22Rv1 (cell line): ENCODE measurements around the gene CALML5.

Source experiments
- H3K27ac ChIP-seq: fragments of 450-650 bp; 2 replicates; pipeline ENCODE4 v1.5.1; 2017
- CTCF ChIP-seq: fragments of 450-650 bp; IDR thresholded peaks from 2 replicates; pipeline ENCODE4 v1.5.1; 2017; ENCODE audit warnings: mild to moderate bottlenecking
- ZFX ChIP-seq: fragments of 450-650 bp; IDR thresholded peaks from 2 replicates; pipeline ENCODE4 v1.6.1; 2017; ENCODE audit warnings: antibody characterized with exemption, borderline replicate concordance

The CALML5 gene

GRCh38 chr10:5532618-5533097 lies 33.3 kb upstream of the CALML5 start:
- no peak overlapping the region for H3K27ac ChIP-seq
- no peak for TF ChIP-seq CTCF
- TF ChIP-seq ZFX = no peak

- TF ChIP-seq ZFX = no peak
- TF ChIP-seq CTCF = no peak
- no peak overlapping the region for H3K27ac ChIP-seq
These were observed 32.9 kb upstream of the CALML5 start for GRCh38 chr10:5532307-5532605.

- H3K27ac ChIP-seq = no peak overlapping the region
- TF ChIP-seq CTCF = no peak
- TF ChIP-seq ZFX = no peak
These were observed 32.4 kb upstream of the CALML5 start for GRCh38 chr10:5531558-5532306.

- H3K27ac ChIP-seq = no peak overlapping the region
- TF ChIP-seq CTCF = no peak
- no peak for TF ChIP-seq ZFX
These were observed 31.6 kb upstream of the CALML5 start for GRCh38 chr10:5530846-5531557.

GRCh38 chr10:5530412-5530806 lies 31.0 kb upstream of the CALML5 start:
- H3K27ac ChIP-seq = no peak overlapping the region
- TF ChIP-seq CTCF = no peak
- no peak for TF ChIP-seq ZFX

- no peak for TF ChIP-seq CTCF
- no peak for TF ChIP-seq ZFX
These were observed 30.5 kb upstream of the CALML5 start for GRCh38 chr10:5529702-5530411.

More at GRCh38 chr10:5529702-5530411, 30.5 kb upstream of the CALML5 start:
- no peak overlapping the region for H3K27ac ChIP-seq
